Sigmoid colon (tissue), 7 donors: ENCODE measurements around the gene ARRB1. TPM values are rescaled to one million over a fixed set of nuclear protein-coding genes. Genes with fewer than 3 reads are reported as not detected.

Experiments used
- DNase-seq: peaks from one replicate; pipeline ENCODE4 v3.0.0-alpha.2; 2019
- H3K27ac ChIP-seq, 4 donors: fragments of 200-600 bp; sonication (generic); one replicate each; pipeline ENCODE4 v1.5.1; 2016 to 2019; ENCODE audit warnings: mild to moderate bottlenecking in 1 of 4
- H3K27me3 ChIP-seq, 3 donors: fragments of 200-600 bp; sonication (generic); one replicate each; pipeline ENCODE4 v1.5.1; 2019; ENCODE audit warnings: mild to moderate bottlenecking in 1 of 3
- H3K36me3 ChIP-seq, 4 donors: fragments of 200-600 bp; sonication (generic); one replicate each; pipeline ENCODE4 v1.5.1; 2016 to 2019
- H3K4me1 ChIP-seq, 4 donors: fragments of 200-600 bp; sonication (generic); one replicate each; pipeline ENCODE4 v1.5.1; 2017 to 2019
- H3K4me3 ChIP-seq, 4 donors: fragments of 200-600 bp; sonication (generic); one replicate each; pipeline ENCODE4 v1.5.1; 2017 to 2019; ENCODE audit warnings: mild to moderate bottlenecking in 2 of 4, moderate library complexity in 1 of 4
- H3K9me3 ChIP-seq, 4 donors: fragments of 200-600 bp in 3 of 4; sonication (generic) in 3 of 4; one replicate each; pipeline versions ENCODE4 v1.5.1 to v1.6.1; 2013 to 2019
- EP300 ChIP-seq, 4 donors: sonication (generic); formaldehyde crosslinking; IDR thresholded peaks; one replicate each; pipeline ENCODE4 v1.6.1; 2017; ENCODE audit warnings: antibody characterized with exemption in 4 of 4
- POLR2A ChIP-seq, 2 donors: fragments of 450-650 bp; IDR thresholded peaks; one replicate each; pipeline ENCODE4 v1.6.1; 2016; ENCODE audit warnings: antibody characterized with exemption in 2 of 2, mild to moderate bottlenecking in 2 of 2, moderate library complexity in 2 of 2
- POLR2AphosphoS5 ChIP-seq, 4 donors: sonication (generic); formaldehyde crosslinking; IDR thresholded peaks; one replicate each; pipeline ENCODE4 v1.6.1; 2017; ENCODE audit warnings: antibody characterized with exemption in 4 of 4
- WGBS, 2 donors: extraction: QIAGEN DNeasy Blood & Tissue Kit; methylation state at CpG; one replicate each; pipeline ENCODE4 v1.1.7; 2013; 5-methylcytosine and 5-hydroxymethylcytosine counted together
- intact Hi-C: fragments of 100-400 bp; cut with DNase I; formaldehyde crosslinking; loops from one replicate; pipeline ENCODE4 v1.15.1; 2023
- polyA plus RNA-seq, 3 donors: library from polyadenylated mRNA; stranded (reverse); fragments of 200-250 nt; gene quantifications; one replicate each; pipeline ENCODE4 v1.2.3, GENCODE V29; 2013
- total RNA-seq, 4 donors: library from RNA; depleted of rRNA; stranded (reverse); fragments of >200 nt; gene quantifications; one replicate each; pipeline ENCODE4 v1.1.0, GENCODE V29; 2016
- TF ChIP-seq, protein P1 (sequence below), 4 experiments: fragments of 450-650 bp in 3 of 4; fragments of 200-600 bp in 1 of 4; IDR thresholded peaks; one replicate each; pipeline ENCODE4 v1.5.1; 2016 to 2019; ENCODE audit warnings: antibody characterized with exemption in 4 of 4, mild to moderate bottlenecking in 3 of 4, moderate library complexity in 2 of 4
- donor health status: healthy with polysubstance abuse.
- donor health status: Bipolar disorder and iron deficiency.
- donor health status: healthy.

The ARRB1 gene
- total and polyA plus RNA-seq, 7 donors, result 24.0 to 96.7 (median 45.6) TPM

DNA sequence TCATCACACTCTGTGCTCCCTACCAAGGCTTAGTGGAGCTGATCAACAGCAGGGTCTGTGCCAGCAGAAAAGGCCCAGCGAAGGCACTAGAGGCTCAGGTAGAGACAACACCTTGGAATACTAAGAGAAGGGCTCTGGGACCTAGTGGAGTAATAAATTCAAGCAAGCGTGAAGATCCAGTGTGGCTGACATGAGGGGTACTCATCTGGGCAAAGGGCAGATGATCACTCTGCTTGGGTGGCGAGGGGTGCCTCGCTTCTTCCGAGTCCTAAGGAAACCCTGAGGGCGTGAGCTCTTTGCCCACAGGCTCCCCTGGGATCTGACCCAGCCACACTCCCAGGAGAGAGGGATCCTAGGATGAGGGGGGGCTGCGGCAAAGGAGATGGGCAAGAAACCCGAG lies 114.4 kb downstream of the ARRB1 start:
- no peak for TF ChIP-seq EP300 (IDR thresholded peaks at IDR 0.05)
- no peak for TF ChIP-seq POLR2A (IDR thresholded peaks at IDR 0.05)
- TF ChIP-seq, protein P1, sequence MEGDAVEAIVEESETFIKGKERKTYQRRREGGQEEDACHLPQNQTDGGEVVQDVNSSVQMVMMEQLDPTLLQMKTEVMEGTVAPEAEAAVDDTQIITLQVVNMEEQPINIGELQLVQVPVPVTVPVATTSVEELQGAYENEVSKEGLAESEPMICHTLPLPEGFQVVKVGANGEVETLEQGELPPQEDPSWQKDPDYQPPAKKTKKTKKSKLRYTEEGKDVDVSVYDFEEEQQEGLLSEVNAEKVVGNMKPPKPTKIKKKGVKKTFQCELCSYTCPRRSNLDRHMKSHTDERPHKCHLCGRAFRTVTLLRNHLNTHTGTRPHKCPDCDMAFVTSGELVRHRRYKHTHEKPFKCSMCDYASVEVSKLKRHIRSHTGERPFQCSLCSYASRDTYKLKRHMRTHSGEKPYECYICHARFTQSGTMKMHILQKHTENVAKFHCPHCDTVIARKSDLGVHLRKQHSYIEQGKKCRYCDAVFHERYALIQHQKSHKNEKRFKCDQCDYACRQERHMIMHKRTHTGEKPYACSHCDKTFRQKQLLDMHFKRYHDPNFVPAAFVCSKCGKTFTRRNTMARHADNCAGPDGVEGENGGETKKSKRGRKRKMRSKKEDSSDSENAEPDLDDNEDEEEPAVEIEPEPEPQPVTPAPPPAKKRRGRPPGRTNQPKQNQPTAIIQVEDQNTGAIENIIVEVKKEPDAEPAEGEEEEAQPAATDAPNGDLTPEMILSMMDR (IDR thresholded peaks at IDR 0.05), result no peak
- TF ChIP-seq POLR2AphosphoS5 (IDR thresholded peaks at IDR 0.05), result no peak
- Histone ChIP-seq H3K9me3 (no peaks in the 10 kb centered on the region), H3K27ac (no peak overlapping the region), H3K36me3 (no peaks in the 10 kb centered on the region), H3K27me3 (peaks cover 14 to 51% (median 31%) of the 10 kb centered on the region in 3 donors), H3K4me1 (peaks cover 0 to 18% (median 13%) of the 10 kb centered on the region in 4 donors), H3K4me3 (no peak overlapping the region)
- WGBS, 2 donors, result 80 to 83% methylated on average over 8 of the region's 8 CpGs
- DNase-seq, result no peak
- intact Hi-C loops, result no loop called here

DNA sequence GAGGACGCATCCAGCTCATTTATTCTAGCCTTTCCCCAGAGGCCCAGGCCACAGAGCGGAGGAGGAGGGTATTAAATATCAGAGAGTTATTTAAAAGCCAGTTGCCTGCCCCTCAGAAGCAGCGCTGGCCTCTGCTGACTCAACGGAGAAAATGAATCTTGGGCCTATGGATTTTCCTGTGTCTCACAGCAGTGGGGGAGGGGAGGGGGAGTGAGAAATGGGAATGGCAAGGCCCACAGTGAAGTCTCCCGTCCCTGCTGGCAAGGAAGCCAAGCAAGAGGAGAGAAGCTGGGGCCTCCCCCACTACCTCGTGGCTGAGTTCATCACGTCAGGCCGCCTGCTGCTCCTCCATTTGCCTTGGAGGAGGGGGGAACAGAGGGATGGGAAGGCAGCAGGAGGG lies 115.4 kb downstream of the ARRB1 start:
- peaks cover 0 to 10% (median 8%) of the 10 kb centered on the region in 4 donors for H3K4me1 ChIP-seq
- H3K4me3 ChIP-seq, result no peak overlapping the region
- 45 to 63% methylated on average over 8 of the region's 8 CpGs for WGBS, 2 donors
- no peak overlapping the region for H3K27ac ChIP-seq
- TF ChIP-seq POLR2AphosphoS5 (IDR thresholded peaks at IDR 0.05) (no peak), POLR2A (IDR thresholded peaks at IDR 0.05) (no peak), EP300 (IDR thresholded peaks at IDR 0.05) (no peak)
- TF ChIP-seq, protein P1 (IDR thresholded peaks at IDR 0.05), result no peak
- no peaks in the 10 kb centered on the region for H3K9me3 ChIP-seq
- intact Hi-C loops, result no loop called here
- H3K27me3 ChIP-seq, result peaks cover 13 to 46% (median 26%) of the 10 kb centered on the region in 3 donors
- no peaks in the 10 kb centered on the region for H3K36me3 ChIP-seq
- no peak for DNase-seq

DNA sequence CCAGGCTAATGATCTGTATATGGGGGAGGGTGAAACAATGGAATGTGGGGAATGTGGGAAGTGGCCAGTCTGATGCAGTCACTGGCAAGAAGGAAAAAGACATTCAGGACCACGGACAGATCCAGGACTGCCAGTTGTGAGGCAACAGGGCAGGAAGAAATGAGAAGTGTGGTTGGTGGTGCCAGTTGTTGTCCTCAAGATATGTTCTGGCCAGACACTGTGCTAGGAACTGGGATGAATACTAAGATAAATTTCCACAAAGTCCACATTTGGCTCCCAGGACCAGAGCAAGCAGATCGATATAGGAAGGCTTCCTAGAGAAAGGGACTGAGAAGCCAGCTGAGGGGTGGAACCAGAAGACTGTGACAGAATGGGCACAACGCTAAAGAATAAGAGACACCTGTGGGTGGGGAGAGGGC lies 117.7 kb downstream of the ARRB1 start:
- Histone ChIP-seq H3K9me3 (no peaks in the 10 kb centered on the region), H3K36me3 (no peaks in the 10 kb centered on the region), H3K4me3 (no peak overlapping the region), H3K27me3 (peaks cover 0 to 23% (median 4%) of the 10 kb centered on the region in 3 donors), H3K4me1 (no peaks in the 10 kb centered on the region), H3K27ac (no peak overlapping the region)
- intact Hi-C loops, result no loop called here
- no peak for DNase-seq
- WGBS, 2 donors, result 49 to 50% methylated on average over 3 of the region's 3 CpGs
- TF ChIP-seq EP300 (IDR thresholded peaks at IDR 0.05) (no peak), POLR2A (IDR thresholded peaks at IDR 0.05) (no peak), POLR2AphosphoS5 (IDR thresholded peaks at IDR 0.05) (no peak)
- TF ChIP-seq, protein P1 (IDR thresholded peaks at IDR 0.05), result no peak

DNA sequence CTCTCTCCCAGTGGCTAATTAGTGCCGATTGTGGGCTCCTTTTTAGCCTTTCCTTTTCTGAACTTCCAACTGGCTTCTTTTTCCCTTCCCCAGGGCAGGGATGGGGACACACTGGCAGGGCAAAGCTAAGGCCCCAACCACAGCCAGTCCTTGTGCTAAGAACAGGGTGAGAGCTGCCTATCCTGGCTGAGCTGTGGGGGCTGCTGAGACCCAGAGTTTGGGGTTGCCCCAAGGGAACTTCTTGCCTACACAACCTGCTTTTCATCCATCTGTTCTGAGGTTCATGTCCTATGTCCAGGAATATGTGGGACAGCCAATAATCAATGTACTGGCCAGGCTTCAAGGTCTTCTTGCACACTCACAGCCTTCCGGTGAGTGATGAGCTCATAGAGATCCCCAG lies 120.8 kb downstream of the ARRB1 start:
- no peak for TF ChIP-seq EP300 (IDR thresholded peaks at IDR 0.05)
- TF ChIP-seq POLR2AphosphoS5 (IDR thresholded peaks at IDR 0.05), result no peak
- TF ChIP-seq, protein P1 (IDR thresholded peaks at IDR 0.05), result no peak
- TF ChIP-seq POLR2A (IDR thresholded peaks at IDR 0.05), result no peak
- WGBS, 2 donors, result 81 to 84% methylated on average over 2 of the region's 2 CpGs
- no peak overlapping the region for H3K4me3 ChIP-seq
- peaks cover 0 to 4% (median 0%) of the 10 kb centered on the region in 3 donors for H3K27me3 ChIP-seq
- H3K27ac ChIP-seq, result no peak overlapping the region
- H3K4me1 ChIP-seq, result no peaks in the 10 kb centered on the region
- no peaks in the 10 kb centered on the region for H3K36me3 ChIP-seq
- intact Hi-C loops, result no loop called here
- no peak for DNase-seq
- no peaks in the 10 kb centered on the region for H3K9me3 ChIP-seq

DNA sequence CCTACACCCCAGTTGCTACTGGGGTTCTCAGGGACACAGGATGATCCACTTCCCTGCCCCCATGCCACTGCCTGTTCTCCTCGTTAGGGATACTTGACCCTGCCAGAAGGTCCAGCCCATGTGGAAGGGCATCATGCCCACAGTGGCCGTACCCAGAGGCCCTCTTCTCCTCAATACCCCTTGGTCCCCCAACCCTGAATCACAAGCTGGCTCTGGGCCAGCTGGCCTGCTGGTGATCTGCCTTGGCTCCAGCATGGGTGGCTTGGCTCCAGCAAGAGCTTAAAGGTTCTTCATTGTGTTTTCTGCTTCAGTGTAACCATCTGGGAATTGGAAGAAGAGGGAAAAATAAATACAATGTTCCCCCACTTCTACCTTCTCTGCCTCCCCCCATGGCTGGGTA lies 122.0 kb downstream of the ARRB1 start:
- no peaks in the 10 kb centered on the region for H3K4me1 ChIP-seq
- DNase-seq, result no peak
- TF ChIP-seq POLR2A (IDR thresholded peaks at IDR 0.05), result no peak
- TF ChIP-seq, protein P1 (IDR thresholded peaks at IDR 0.05), result no peak
- H3K36me3 ChIP-seq, result no peaks in the 10 kb centered on the region
- no peak overlapping the region for H3K27ac ChIP-seq
- H3K27me3 ChIP-seq, result no peaks in the 10 kb centered on the region
- intact Hi-C loops, result no loop called here
- no peaks in the 10 kb centered on the region for H3K9me3 ChIP-seq
- no peak overlapping the region for H3K4me3 ChIP-seq
- WGBS, 2 donors, result 69 to 76% methylated on average over 2 of the region's 2 CpGs
